Bronchial epithelial cell (primary cell): ENCODE results near the gene DLGAP4. TPM values are rescaled to one million over a fixed set of nuclear protein-coding genes. Genes with fewer than 3 reads are reported as not detected.

ENCODE experiments used
- DNase-seq: peaks from one replicate; pipeline ENCODE4 v3.0.0-alpha.2; 2010; ENCODE audit warnings: low read depth
- FAIRE-seq: peaks from 2 replicates; lab custom pipeline; 2011; peaks lifted over from hg19 to GRCh38; lab: Jason Lieb, UNC
- H3K27me3 ChIP-seq: 2 replicates; pipeline ENCODE4 v1.5.1; 2011; ENCODE audit warnings: low read length; ENCODE audit not compliant: control insufficient read depth, insufficient read depth
- H3K36me3 ChIP-seq: 2 replicates; pipeline ENCODE4 v1.5.1; 2011; ENCODE audit warnings: low read length; ENCODE audit not compliant: control insufficient read depth, insufficient read depth
- H3K4me3 ChIP-seq: 2 replicates; pipeline ENCODE4 v1.5.1; 2011; ENCODE audit warnings: mild to moderate bottlenecking, low read depth, low read length, control low read depth
- CTCF ChIP-seq: IDR thresholded peaks from 2 replicates; pipeline ENCODE4 v1.5.1; 2011; ENCODE audit warnings: mild to moderate bottlenecking, moderate library complexity, low read length, control low read depth, inconsistent platforms; ENCODE audit not compliant: insufficient read depth, severe bottlenecking
- total RNA-seq: library from RNA; depleted of rRNA; stranded (reverse); fragments of >200 nt; gene quantifications from 2 replicates; pipeline ENCODE4 v1.2.1, GENCODE V29; 2014

The DLGAP4 gene
- total RNA-seq, 1 donor from 2014 or later: 5.5 TPM

- H3K27me3 ChIP-seq: peaks cover 39% of the 10 kb centered on the region
- H3K4me3 ChIP-seq: no peak overlapping the region
- TF ChIP-seq CTCF: no peak
- H3K36me3 ChIP-seq: no peaks in the 10 kb centered on the region
- DNase-seq (no peak), FAIRE-seq (no peak)
Observed at GRCh38 chr20:36308986-36309385, 2.8 kb downstream of the DLGAP4 start.

- no peak for DNase-seq
- TF ChIP-seq CTCF: no peak
- H3K36me3 ChIP-seq: no peaks in the 10 kb centered on the region
- H3K27me3 ChIP-seq: peaks cover 34% of the 10 kb centered on the region
- H3K4me3 ChIP-seq: no peak overlapping the region
- FAIRE-seq: no peak
Observed at GRCh38 chr20:36309643-36310042, 3.5 kb downstream of the DLGAP4 start.

DNA sequence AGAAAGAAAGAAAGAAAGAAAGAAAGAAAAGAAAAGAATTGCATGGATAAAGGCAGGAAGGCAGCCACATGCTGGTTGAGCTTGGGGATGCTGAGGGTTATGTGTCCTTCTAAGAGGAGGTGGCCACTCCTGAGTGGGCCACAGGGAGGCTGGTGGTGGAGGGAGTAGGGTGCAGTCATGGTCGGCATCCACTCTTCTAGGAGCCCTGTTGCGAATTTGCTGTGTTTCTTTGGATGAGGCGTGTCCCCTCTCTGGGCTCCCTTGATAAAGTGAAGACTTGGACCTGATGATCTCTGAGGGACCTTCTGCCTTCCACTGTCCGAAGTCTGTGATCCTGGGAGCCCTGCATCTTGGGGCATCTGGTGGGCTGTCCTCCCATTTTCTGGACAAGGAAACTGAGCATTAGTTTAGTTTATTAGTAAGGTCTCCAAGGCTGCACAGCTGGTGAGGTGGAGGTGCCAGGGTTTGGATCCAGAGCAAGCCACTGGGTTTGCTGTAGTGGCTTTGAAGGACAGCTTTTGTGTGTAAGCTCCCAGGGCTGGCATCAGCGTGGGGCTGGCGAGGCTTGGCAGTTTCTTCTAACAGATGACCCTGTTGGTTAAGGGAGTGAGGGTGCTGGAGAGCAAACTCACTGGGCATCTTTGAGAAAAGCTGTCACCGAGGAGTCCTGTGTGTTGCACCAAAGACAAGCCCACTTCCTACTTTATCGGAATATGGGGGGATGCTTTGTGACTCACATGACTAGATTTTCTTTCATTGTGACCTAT, 4.3 kb downstream of the DLGAP4 start:
- H3K36me3 ChIP-seq: no peaks in the 10 kb centered on the region
- no peak for DNase-seq
- TF ChIP-seq CTCF: no peak
- H3K4me3 ChIP-seq: no peak overlapping the region
- H3K27me3 ChIP-seq: peaks cover 28% of the 10 kb centered on the region
- FAIRE-seq: no peak

- FAIRE-seq (no peak), DNase-seq (no peak)
- Histone ChIP-seq H3K4me3 (no peak overlapping the region), H3K27me3 (peaks cover 23% of the 10 kb centered on the region), H3K36me3 (no peaks in the 10 kb centered on the region)
- no peak for TF ChIP-seq CTCF
Observed at GRCh38 chr20:36311141-36311853, 5.2 kb downstream of the DLGAP4 start.

- H3K27me3 ChIP-seq: peaks cover 19% of the 10 kb centered on the region
- DNase-seq: no peak
- FAIRE-seq: no peak
- TF ChIP-seq CTCF: no peak
- no peaks in the 10 kb centered on the region for H3K36me3 ChIP-seq
- no peak overlapping the region for H3K4me3 ChIP-seq
Observed at GRCh38 chr20:36311854-36312723, 6.0 kb downstream of the DLGAP4 start.
